Upper lobe of left lung (tissue), 4 donors: Measurements from ENCODE around the gene TNFRSF21.

ENCODE experiments used
- EP300 ChIP-seq, 4 donors: sonication (generic); formaldehyde crosslinking; IDR thresholded peaks; one replicate each; pipeline ENCODE4 v1.5.1; 2017; ENCODE audit warnings: antibody characterized with exemption in 4 of 4, control low read depth in 2 of 4
- POLR2A ChIP-seq, 4 donors: fragments of 450-650 bp; IDR thresholded peaks; one replicate each; pipeline ENCODE4 v1.5.1; 2016 to 2017; ENCODE audit warnings: antibody characterized with exemption in 4 of 4, mild to moderate bottlenecking in 2 of 4
- POLR2AphosphoS5 ChIP-seq, 2 donors: sonication (generic); formaldehyde crosslinking; IDR thresholded peaks; one replicate each; pipeline ENCODE4 v1.5.1; 2017; ENCODE audit warnings: antibody characterized with exemption in 2 of 2
- TF ChIP-seq, protein P1 (sequence below), 6 experiments: fragments of 450-650 bp in 4 of 6; fragments of 200-600 bp in 2 of 6; sonication (generic) in 2 of 6; IDR thresholded peaks; one replicate each; pipeline ENCODE4 v1.5.1; 2016 to 2019; ENCODE audit warnings: antibody characterized with exemption in 6 of 6

DNA sequence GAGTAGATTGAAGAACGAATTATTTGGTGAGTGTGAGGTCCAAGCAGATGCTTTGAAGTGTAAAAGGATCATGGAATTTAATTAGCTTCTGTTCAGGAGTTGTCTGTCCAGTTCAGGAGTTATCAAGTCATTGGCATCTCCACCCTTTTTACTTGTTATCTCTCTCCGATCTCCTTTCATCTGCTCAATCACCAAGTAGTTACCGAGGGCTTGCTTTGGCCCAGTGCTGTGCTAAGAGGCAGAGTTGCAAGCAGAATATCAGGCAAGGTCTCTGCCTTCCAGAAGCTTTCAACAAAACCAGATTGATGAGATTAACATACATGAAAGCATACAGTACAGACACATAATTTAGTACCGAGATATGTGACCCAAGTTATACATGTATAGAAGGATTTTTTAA is 10.2 kb upstream of the TNFRSF21 start:
- TF ChIP-seq, protein P1, sequence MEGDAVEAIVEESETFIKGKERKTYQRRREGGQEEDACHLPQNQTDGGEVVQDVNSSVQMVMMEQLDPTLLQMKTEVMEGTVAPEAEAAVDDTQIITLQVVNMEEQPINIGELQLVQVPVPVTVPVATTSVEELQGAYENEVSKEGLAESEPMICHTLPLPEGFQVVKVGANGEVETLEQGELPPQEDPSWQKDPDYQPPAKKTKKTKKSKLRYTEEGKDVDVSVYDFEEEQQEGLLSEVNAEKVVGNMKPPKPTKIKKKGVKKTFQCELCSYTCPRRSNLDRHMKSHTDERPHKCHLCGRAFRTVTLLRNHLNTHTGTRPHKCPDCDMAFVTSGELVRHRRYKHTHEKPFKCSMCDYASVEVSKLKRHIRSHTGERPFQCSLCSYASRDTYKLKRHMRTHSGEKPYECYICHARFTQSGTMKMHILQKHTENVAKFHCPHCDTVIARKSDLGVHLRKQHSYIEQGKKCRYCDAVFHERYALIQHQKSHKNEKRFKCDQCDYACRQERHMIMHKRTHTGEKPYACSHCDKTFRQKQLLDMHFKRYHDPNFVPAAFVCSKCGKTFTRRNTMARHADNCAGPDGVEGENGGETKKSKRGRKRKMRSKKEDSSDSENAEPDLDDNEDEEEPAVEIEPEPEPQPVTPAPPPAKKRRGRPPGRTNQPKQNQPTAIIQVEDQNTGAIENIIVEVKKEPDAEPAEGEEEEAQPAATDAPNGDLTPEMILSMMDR (IDR thresholded peaks at IDR 0.05) = no peak
- TF ChIP-seq POLR2AphosphoS5 (IDR thresholded peaks at IDR 0.05) (no peak), EP300 (IDR thresholded peaks at IDR 0.05) (no peak), POLR2A (IDR thresholded peaks at IDR 0.05) (no peak)
